K562 (cell line): ENCODE data around the gene PRSS1. TPM values are rescaled to one million over a fixed set of nuclear protein-coding genes. Genes with fewer than 3 reads are reported as not detected.

Source experiments
- CEBPG ChIP-seq, 3 experiments: fragments of 200-800 bp in 1 of 3; sonication (Bioruptor generic) in 1 of 3; sonication (generic) in 1 of 3; formaldehyde crosslinking in 1 of 3; IDR thresholded peaks in 2 of 3; conservative IDR thresholded peaks in 1 of 3; 2 replicates each; pipeline versions ENCODE4 v1.6.1 to v1.8.0; 2016 to 2022; ENCODE audit warnings: missing compliant biosample characterization in 2 of 3, missing genetic modification characterization in 2 of 3, mild to moderate bottlenecking in 1 of 3, missing genetic modification reagents in 1 of 3
- CHD2 ChIP-seq: IDR thresholded peaks from 2 replicates; pipeline ENCODE4 v1.6.1; 2011; ENCODE audit warnings: low read depth, low read length
- CREM ChIP-seq: IDR thresholded peaks from 2 replicates; pipeline ENCODE4 v1.6.1; 2014; ENCODE audit warnings: antibody characterized with exemption, low read depth
- CTCF ChIP-seq, 3 experiments: IDR thresholded peaks in 2 of 3; conservative IDR thresholded peaks in 1 of 3; 2 replicates each; pipeline ENCODE4 v1.5.1; 2011 to 2012; ENCODE audit warnings: low read length in 3 of 3, mild to moderate bottlenecking in 3 of 3, control low read depth in 2 of 3, improper control_type of control experiment in 1 of 3, inconsistent platforms in 1 of 3, low read depth in 1 of 3, mixed read lengths in 1 of 3, moderate library complexity in 1 of 3; ENCODE audit not compliant: insufficient read depth in 2 of 3
- GTF3C2 ChIP-seq: IDR thresholded peaks from 3 replicates; pipeline ENCODE4 v1.6.1; 2011; ENCODE audit warnings: borderline replicate concordance, mild to moderate bottlenecking, moderate library complexity; ENCODE audit not compliant: insufficient read length; ENCODE audit errors: extremely low read depth
- ILF3 ChIP-seq: fragments of 450-650 bp; IDR thresholded peaks from 2 replicates; pipeline ENCODE4 v1.6.1; 2018; ENCODE audit warnings: antibody characterized with exemption, mild to moderate bottlenecking, moderate library complexity, borderline replicate concordance
- NFIX ChIP-seq: fragments of 250-450 bp; sonication (Bioruptor Pico); IDR thresholded peaks from 2 replicates; pipeline ENCODE4 v1.4.0; 2020; ENCODE audit warnings: low read depth, mild to moderate bottlenecking, moderate library complexity
- NONO ChIP-seq, 2 experiments: fragments of 200-400 bp in 1 of 2; fragments of 450-650 bp in 1 of 2; formaldehyde crosslinking in 1 of 2; IDR thresholded peaks; 2 replicates each; pipeline ENCODE4 v1.6.1; 2017; ENCODE audit warnings: low read depth in 2 of 2, mild to moderate bottlenecking in 2 of 2, moderate library complexity in 2 of 2, low read length in 1 of 2
- PRMT5 ChIP-seq: sonication (generic); formaldehyde crosslinking; IDR thresholded peaks from 2 replicates; pipeline ENCODE4 v1.5.0; 2020; ENCODE audit warnings: missing genetic modification reagents
- XRCC3 ChIP-seq: fragments of 450-650 bp; IDR thresholded peaks from 2 replicates; pipeline ENCODE4 v1.6.1; 2017; ENCODE audit warnings: mild to moderate bottlenecking, moderate library complexity
- ZNF124 ChIP-seq: sonication (generic); formaldehyde crosslinking; IDR thresholded peaks from 2 replicates; pipeline ENCODE4 v1.8.1; 2022; ENCODE audit warnings: missing genetic modification reagents
- ZNF253 ChIP-seq: fragments of 250-450 bp; sonication (Bioruptor Pico); conservative IDR thresholded peaks from 2 replicates; pipeline ENCODE4 v1.6.1; 2021; ENCODE audit warnings: mild to moderate bottlenecking
- ZNF655 ChIP-seq: fragments of 250-450 bp; sonication (Bioruptor Pico); IDR thresholded peaks from 2 replicates; pipeline ENCODE4 v1.5.0; 2021
- polyA plus RNA-seq, 8 experiments: library from polyadenylated mRNA; depleted of rRNA in 4 of 8; stranded (reverse) in 5 of 8; unstranded in 3 of 8; fragments of >200 nt; fragmentation: Nextera tagmentation in 2 of 8; fragmentation: Illumina TruSeq in 1 of 8; extraction: Ambion mirVana in 2 of 8; extraction: Trizol in 1 of 8; gene quantifications; 2 replicates each; pipeline versions ENCODE4 v1.2.1 to v1.2.3, GENCODE V29; 2011 to 2014; ENCODE audit warnings: inconsistent platforms in 1 of 8, missing spikeins in 1 of 8
- total RNA-seq, 7 experiments: library from RNA; depleted of rRNA in 6 of 7; stranded (reverse); fragments of >200 nt in 6 of 7; fragmentation: Illumina TruSeq in 2 of 7; extraction: Trizol in 2 of 7; gene quantifications; 2 replicates each; pipeline versions ENCODE4 v1.2.1 to v1.2.3, GENCODE V29; 2011 to 2021; ENCODE audit warnings: low replicate concordance in 1 of 7
- TF ChIP-seq, protein P1 (sequence below): sonication (generic); formaldehyde crosslinking; IDR thresholded peaks from 2 replicates; pipeline ENCODE4 v1.8.1; 2023; ENCODE audit warnings: mild to moderate bottlenecking, missing genetic modification reagents

Gene PRSS1
- total and polyA plus RNA-seq, 9 of the 15 experiments (the other 6 are each of a cell fraction or from before 2014, with no cell fraction given) = 0.07 to 6.6 (median 0.20) TPM; not detected in 6

- TF ChIP-seq CTCF (IDR thresholded peaks at IDR 0.05 in 2 of 3, conservative IDR thresholded peaks at IDR 0.05 in 1 of 3; ENCODE audit: insufficient read depth in 2 of 3, low read depth in 1 of 3, low read length in 3 of 3) = no peak
- TF ChIP-seq ZNF253 = no peak
- TF ChIP-seq NONO (IDR thresholded peaks at IDR 0.05; ENCODE audit: low read depth in 2 of 2, low read length in 1 of 2) = no peak
- TF ChIP-seq ZNF655 (CRISPR knock-in tag) = no peak
- TF ChIP-seq, protein P1, sequence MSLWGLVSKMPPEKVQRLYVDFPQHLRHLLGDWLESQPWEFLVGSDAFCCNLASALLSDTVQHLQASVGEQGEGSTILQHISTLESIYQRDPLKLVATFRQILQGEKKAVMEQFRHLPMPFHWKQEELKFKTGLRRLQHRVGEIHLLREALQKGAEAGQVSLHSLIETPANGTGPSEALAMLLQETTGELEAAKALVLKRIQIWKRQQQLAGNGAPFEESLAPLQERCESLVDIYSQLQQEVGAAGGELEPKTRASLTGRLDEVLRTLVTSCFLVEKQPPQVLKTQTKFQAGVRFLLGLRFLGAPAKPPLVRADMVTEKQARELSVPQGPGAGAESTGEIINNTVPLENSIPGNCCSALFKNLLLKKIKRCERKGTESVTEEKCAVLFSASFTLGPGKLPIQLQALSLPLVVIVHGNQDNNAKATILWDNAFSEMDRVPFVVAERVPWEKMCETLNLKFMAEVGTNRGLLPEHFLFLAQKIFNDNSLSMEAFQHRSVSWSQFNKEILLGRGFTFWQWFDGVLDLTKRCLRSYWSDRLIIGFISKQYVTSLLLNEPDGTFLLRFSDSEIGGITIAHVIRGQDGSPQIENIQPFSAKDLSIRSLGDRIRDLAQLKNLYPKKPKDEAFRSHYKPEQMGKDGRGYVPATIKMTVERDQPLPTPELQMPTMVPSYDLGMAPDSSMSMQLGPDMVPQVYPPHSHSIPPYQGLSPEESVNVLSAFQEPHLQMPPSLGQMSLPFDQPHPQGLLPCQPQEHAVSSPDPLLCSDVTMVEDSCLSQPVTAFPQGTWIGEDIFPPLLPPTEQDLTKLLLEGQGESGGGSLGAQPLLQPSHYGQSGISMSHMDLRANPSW = no peak
- TF ChIP-seq XRCC3 = no peak
- TF ChIP-seq ZNF124 (CRISPR knock-in tag) = no peak
- TF ChIP-seq PRMT5 (CRISPR knock-in tag) = no peak
- no peak for TF ChIP-seq ILF3
- no peak for TF ChIP-seq NFIX (CRISPR knock-in tag)
- TF ChIP-seq CREM = no peak
- no peak for TF ChIP-seq CEBPG (CRISPR knock-in tag; IDR thresholded peaks at IDR 0.05)
- TF ChIP-seq CEBPG (tag; conservative IDR thresholded peaks at IDR 0.05 in 1 of 2, IDR thresholded peaks at IDR 0.05 in 1 of 2) = no peak
- TF ChIP-seq GTF3C2 = no peak
- TF ChIP-seq CHD2 = no peak
- TF ChIP-seq, all 486 proteins: peak for 0
Observed at GRCh38 chr7:142745745-142746144, 3.5 kb upstream of the PRSS1 start (continued).
